ENCODE measurements around the gene PACSIN2. TPM values are rescaled to one million over a fixed set of nuclear protein-coding genes. Genes with fewer than 3 reads are reported as not detected.

Gene PACSIN2
- total RNA-seq, 1 donor from 2014 or later, result 56.6 TPM

DNA sequence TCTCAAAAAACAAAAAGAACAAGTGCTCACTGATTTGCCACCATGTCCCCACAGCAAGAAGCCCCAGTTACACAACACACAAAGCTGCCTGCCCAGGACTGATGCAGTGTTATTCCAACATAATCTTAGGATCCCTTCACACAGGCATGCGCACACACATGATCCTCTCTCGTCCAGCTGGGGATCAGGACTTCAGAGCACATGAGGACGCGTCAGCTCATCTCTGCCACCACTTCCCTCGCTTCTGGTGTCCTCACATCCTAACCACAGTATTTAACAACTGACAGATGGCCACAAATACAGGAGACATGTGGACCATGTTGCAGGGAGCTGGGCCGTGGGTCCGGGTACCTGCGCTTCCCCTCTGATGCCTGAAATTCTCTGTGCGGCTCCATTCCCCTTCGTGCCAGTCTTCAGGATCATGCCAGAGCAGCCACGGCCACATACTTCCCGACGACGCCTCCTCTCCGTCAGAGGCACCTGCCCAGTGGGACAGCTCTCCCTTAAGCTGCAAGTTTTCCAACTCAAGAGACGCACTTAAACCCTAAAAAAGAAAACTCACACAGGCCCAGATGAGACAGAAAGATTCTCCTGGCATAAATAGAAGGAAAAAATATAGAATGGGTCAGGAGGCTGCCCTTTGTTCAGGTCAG lies 68.3 kb downstream of the PACSIN2 start:
- Mint-ChIP-seq H3K36me3 (no peaks in the 10 kb centered on the region), H3K4me3 (no peak overlapping the region), H3K4me1 (peaks cover 60% of the 10 kb centered on the region), H3K27ac (peak overlapping the region; percentile 87), H3K27me3 (ENCODE audit: low read depth) (no peaks in the 10 kb centered on the region), H3K9me3 (no peaks in the 10 kb centered on the region)
- TF ChIP-seq, protein P1, sequence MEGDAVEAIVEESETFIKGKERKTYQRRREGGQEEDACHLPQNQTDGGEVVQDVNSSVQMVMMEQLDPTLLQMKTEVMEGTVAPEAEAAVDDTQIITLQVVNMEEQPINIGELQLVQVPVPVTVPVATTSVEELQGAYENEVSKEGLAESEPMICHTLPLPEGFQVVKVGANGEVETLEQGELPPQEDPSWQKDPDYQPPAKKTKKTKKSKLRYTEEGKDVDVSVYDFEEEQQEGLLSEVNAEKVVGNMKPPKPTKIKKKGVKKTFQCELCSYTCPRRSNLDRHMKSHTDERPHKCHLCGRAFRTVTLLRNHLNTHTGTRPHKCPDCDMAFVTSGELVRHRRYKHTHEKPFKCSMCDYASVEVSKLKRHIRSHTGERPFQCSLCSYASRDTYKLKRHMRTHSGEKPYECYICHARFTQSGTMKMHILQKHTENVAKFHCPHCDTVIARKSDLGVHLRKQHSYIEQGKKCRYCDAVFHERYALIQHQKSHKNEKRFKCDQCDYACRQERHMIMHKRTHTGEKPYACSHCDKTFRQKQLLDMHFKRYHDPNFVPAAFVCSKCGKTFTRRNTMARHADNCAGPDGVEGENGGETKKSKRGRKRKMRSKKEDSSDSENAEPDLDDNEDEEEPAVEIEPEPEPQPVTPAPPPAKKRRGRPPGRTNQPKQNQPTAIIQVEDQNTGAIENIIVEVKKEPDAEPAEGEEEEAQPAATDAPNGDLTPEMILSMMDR (IDR thresholded peaks at IDR 0.05; ENCODE audit: unreplicated experiment), result no peak
- DNase-seq (ENCODE audit: low spot score in 2 of 2, unreplicated experiment in 2 of 2), result no peak

DNA sequence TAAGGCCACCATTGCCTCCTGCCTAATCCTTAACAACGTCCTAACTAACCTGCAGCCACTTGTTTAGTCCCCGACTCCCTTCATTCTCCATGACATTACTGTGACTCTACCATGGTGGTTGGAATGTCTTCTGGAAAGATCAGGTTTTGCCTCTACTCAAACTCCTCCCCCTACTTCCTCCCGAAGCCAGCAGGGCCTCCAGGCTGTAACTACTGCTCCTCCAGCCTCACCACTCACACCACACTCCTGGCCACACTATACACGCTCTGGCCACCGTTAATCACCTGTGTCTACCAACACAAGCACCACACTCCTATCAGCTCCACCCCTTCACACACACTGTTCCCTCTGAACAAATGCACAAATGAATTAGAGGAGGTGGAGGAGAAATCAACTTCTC lies 69.2 kb downstream of the PACSIN2 start:
- H3K4me1 Mint-ChIP-seq, result peaks cover 51% of the 10 kb centered on the region
- H3K9me3 Mint-ChIP-seq, result no peaks in the 10 kb centered on the region
- peak overlapping the region; percentile 81 for H3K27ac Mint-ChIP-seq
- DNase-seq (ENCODE audit: low spot score in 2 of 2, unreplicated experiment in 2 of 2), result no peak
- TF ChIP-seq, protein P1 (IDR thresholded peaks at IDR 0.05; ENCODE audit: unreplicated experiment), result no peak
- no peaks in the 10 kb centered on the region for H3K36me3 Mint-ChIP-seq
- no peaks in the 10 kb centered on the region for H3K27me3 Mint-ChIP-seq (ENCODE audit: low read depth)
- no peak overlapping the region for H3K4me3 Mint-ChIP-seq

DNA sequence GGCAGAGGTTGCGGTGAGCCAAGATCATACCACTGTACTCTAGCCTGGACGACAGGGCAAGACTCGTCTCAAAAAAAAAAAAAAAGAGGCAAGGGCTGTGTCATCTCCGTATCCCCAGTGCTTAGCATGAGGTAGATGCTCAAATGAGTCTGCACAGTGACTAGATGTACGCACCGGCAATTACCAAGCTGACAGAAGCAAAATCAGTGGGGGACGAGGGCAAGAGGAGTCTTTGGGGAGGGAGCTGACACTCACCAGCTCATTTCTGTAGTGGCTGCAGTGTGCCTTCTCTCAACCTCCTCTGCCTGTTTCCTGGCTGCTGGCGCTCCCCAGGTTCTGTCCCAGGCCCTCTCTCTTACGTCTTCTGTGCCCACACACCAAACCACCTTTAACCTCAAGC lies 69.9 kb downstream of the PACSIN2 start:
- no peaks in the 10 kb centered on the region for H3K36me3 Mint-ChIP-seq
- no peak for DNase-seq (ENCODE audit: low spot score in 2 of 2, unreplicated experiment in 2 of 2)
- H3K4me3 Mint-ChIP-seq, result no peak overlapping the region
- peaks cover 52% of the 10 kb centered on the region for H3K4me1 Mint-ChIP-seq
- no peaks in the 10 kb centered on the region for H3K9me3 Mint-ChIP-seq
- H3K27ac Mint-ChIP-seq, result no peak overlapping the region
- no peaks in the 10 kb centered on the region for H3K27me3 Mint-ChIP-seq (ENCODE audit: low read depth)
- TF ChIP-seq, protein P1 (IDR thresholded peaks at IDR 0.05; ENCODE audit: unreplicated experiment), result no peak

DNA sequence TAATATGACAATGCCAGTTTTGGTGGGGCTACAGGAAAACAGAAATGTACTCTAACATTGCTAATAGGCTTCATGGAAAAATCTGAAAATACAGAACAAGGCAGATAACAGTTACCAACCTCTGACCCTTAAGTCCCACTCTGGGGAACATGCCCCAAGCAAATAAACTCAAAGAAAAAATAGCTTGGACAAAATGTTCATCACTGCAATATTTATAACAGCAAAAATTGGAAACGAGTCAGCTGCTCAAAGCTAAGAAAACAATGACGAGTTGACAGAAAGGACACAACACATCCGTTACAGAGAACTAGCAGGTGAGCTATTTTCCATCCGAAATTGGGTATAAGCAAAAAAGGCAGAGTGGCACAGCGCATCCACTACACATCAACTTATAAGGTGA lies 70.5 kb downstream of the PACSIN2 start:
- Mint-ChIP-seq H3K9me3 (no peaks in the 10 kb centered on the region), H3K4me3 (no peak overlapping the region), H3K27me3 (ENCODE audit: low read depth) (no peaks in the 10 kb centered on the region), H3K4me1 (peaks cover 56% of the 10 kb centered on the region), H3K36me3 (no peaks in the 10 kb centered on the region), H3K27ac (no peak overlapping the region)
- DNase-seq (ENCODE audit: low spot score in 2 of 2, unreplicated experiment in 2 of 2), result no peak
- TF ChIP-seq, protein P1 (IDR thresholded peaks at IDR 0.05; ENCODE audit: unreplicated experiment), result no peak

DNA sequence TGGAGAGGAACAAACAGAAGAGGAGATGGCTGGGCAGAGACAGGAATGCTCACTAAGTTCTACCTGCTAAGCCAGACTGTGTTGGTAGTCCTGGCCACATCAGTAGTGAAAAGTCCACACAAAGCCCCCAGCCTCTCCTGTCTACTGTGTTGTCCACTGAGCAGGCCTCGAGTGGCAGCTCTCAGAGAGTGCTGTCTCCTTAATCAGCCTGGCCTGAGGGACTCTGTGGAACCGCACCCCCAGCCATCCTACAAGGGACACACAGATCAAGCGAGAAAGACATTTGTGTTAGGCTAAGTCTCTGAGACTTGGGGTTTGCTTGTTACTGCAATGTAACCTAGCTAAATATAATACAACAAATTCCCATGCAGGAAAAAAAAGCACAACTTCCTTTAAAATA lies 71.0 kb downstream of the PACSIN2 start:
- TF ChIP-seq, protein P1 (IDR thresholded peaks at IDR 0.05; ENCODE audit: unreplicated experiment), result no peak
- Mint-ChIP-seq H3K27ac (peak overlapping the region; percentile 17), H3K9me3 (no peaks in the 10 kb centered on the region), H3K4me3 (no peak overlapping the region), H3K27me3 (ENCODE audit: low read depth) (no peaks in the 10 kb centered on the region), H3K36me3 (no peaks in the 10 kb centered on the region), H3K4me1 (peaks cover 58% of the 10 kb centered on the region)
- DNase-seq (ENCODE audit: low spot score in 2 of 2, unreplicated experiment in 2 of 2), result no peak

DNA sequence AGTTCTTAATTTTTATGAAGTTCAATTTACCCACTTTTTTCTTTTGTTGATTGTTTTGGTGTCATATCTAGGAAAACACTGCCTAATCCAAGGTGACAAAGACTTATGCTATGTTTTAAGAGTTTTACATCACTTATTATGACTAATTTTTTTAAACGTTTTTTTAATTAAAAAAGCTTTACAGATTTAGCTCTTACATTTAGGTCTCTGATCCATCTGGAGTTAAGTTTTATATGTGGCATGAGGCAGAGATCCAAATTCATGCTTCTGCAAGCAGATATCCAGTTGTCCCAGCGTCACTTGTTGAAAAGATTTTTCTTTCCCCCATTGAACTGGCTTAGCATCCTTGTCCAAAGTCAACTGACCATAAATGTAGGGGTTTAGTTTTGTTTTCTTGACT lies 72.6 kb downstream of the PACSIN2 start:
- H3K4me1 Mint-ChIP-seq, result peaks cover 62% of the 10 kb centered on the region
- H3K36me3 Mint-ChIP-seq, result no peaks in the 10 kb centered on the region
- H3K9me3 Mint-ChIP-seq, result no peaks in the 10 kb centered on the region
- no peak overlapping the region for H3K27ac Mint-ChIP-seq
- no peaks in the 10 kb centered on the region for H3K27me3 Mint-ChIP-seq (ENCODE audit: low read depth)
- H3K4me3 Mint-ChIP-seq, result no peak overlapping the region
- TF ChIP-seq, protein P1 (IDR thresholded peaks at IDR 0.05; ENCODE audit: unreplicated experiment), result no peak
- DNase-seq (ENCODE audit: low spot score in 2 of 2, unreplicated experiment in 2 of 2), result no peak

Measured in mesothelial cell of epicardium (in vitro differentiated cells).